ENCODE results near the gene PPTC7. TPM values are rescaled to one million over a fixed set of nuclear protein-coding genes. Genes with fewer than 3 reads are reported as not detected.

The PPTC7 gene
- total and polyA plus RNA-seq, 2 of the 8 experiments (the other 6 are each of a cell fraction or from before 2014, with no cell fraction given): 8.1 to 15.9 TPM

GRCh38 chr12:110498984-110499706 lies 84.0 kb downstream of the PPTC7 start:
- Histone ChIP-seq H3K23ac (ENCODE audit: insufficient read length) (no peak overlapping the region), H3K9me3 (ENCODE audit: insufficient read depth in 2 of 2, low read depth in 1 of 2, low read length in 1 of 2) (peaks cover 4 to 5% of the 10 kb centered on the region in 2 experiments; a peak in 2 of 4 replicates), H2BK15ac (ENCODE audit: low read length) (no peak overlapping the region), H4K91ac (replicated peaks; ENCODE audit: insufficient read length, low read length) (no peak overlapping the region), H2AK5ac (ENCODE audit: low read depth, low read length) (no peak overlapping the region), H3K56ac (replicated peaks; ENCODE audit: insufficient read length, low read depth, low read length) (no peak overlapping the region), H4K20me1 (replicated peaks in 1 of 2; ENCODE audit: control insufficient read depth in 1 of 2, insufficient read depth in 2 of 2, low read length in 2 of 2) (no peaks in the 10 kb centered on the region), H2BK120ac (replicated peaks; ENCODE audit: low read depth, low read length) (no peak overlapping the region), H3K18ac (ENCODE audit: extremely low read depth, low read length) (no peak overlapping the region), H3K4me2 (ENCODE audit: insufficient read depth in 1 of 2, low read depth in 2 of 2, low read length in 2 of 2) (no peak overlapping the region), H2AFZ (ENCODE audit: low read length) (no peak overlapping the region), H2BK20ac (ENCODE audit: low read length) (no peak overlapping the region), H3K4me1 (replicated peaks in 1 of 4; ENCODE audit: control insufficient read depth in 3 of 4, insufficient read depth in 4 of 4, low read length in 3 of 4) (no peaks in the 10 kb centered on the region), H3K79me2 (ENCODE audit: control insufficient read depth in 1 of 2, insufficient read depth in 2 of 2, low read length in 2 of 2) (peaks cover 0 to 19% of the 10 kb centered on the region in 2 experiments; a peak in 2 of 4 replicates), H3K14ac (ENCODE audit: insufficient read length) (no peak overlapping the region), H3K27ac (ENCODE audit: low read depth, low read length) (no peak overlapping the region), H3K79me1 (ENCODE audit: low read depth, low read length) (no peaks in the 10 kb centered on the region), H3K4ac (replicated peaks; ENCODE audit: insufficient read length, low read depth, low read length) (no peak overlapping the region), H2BK12ac (ENCODE audit: low read depth, low read length) (no peak overlapping the region), H3K4me3 (ENCODE audit: extremely low read depth in 1 of 4, insufficient read depth in 2 of 4, low read depth in 3 of 4, low read length in 4 of 4) (no peak overlapping the region), H4K8ac (ENCODE audit: extremely low read depth, insufficient read depth, low read length) (no peak overlapping the region), H3K36me3 (ENCODE audit: control insufficient read depth in 2 of 4, insufficient read depth in 4 of 4, low read length in 3 of 4) (peaks cover 0 to 17% (median 8%) of the 10 kb centered on the region in 4 experiments; a peak in 3 of 8 replicates), H3K9ac (replicated peaks in 1 of 4; ENCODE audit: extremely low read depth in 1 of 4, low read depth in 3 of 4, low read length in 3 of 4) (peak overlapping the region in 1 of 4 experiments; percentile 33; a peak in 1 of 7 replicates), H3K27me3 (replicated peaks in 1 of 4; ENCODE audit: control insufficient read depth in 3 of 4, extremely low read depth in 1 of 4, insufficient read depth in 3 of 4, low read length in 3 of 4) (peaks cover 3 to 12% (median 11%) of the 10 kb centered on the region in 4 experiments), H2BK5ac (ENCODE audit: low read depth, low read length) (no peak overlapping the region), H4K5ac (ENCODE audit: insufficient read length, low read depth, low read length) (no peak overlapping the region), H3K23me2 (ENCODE audit: low read depth, low read length) (peaks cover 4% of the 10 kb centered on the region; the same call in 1 of the 2 replicates)
- POLR2A ChIA-PET (ENCODE audit: partially characterized antibody): interaction anchor here (2.9 kb wide), 1 partner anchor 30 kb away, joined by 29 read pairs; the partner anchor contains the start of genes FAM216A and GPN3
- no peak for FAIRE-seq
- CTCF ChIA-PET (ENCODE audit: partially characterized antibody): interaction anchor here (2.0 kb wide), 1 partner anchor 103 kb away, joined by 8 read pairs; no protein-coding TSS in a partner anchor
- WGBS, 2 experiments (ENCODE audit: extremely low coverage in 1 of 2, insufficient coverage in 1 of 2, insufficient read length in 1 of 2, insufficient replicate concordance in 2 of 2, low coverage in 1 of 2, low lambda C conversion rate in 2 of 2, missing lambda C conversion rate in 1 of 2): 84% methylated on average over 4 of the region's 4 CpGs; no CpG with 5 or more reads in 1 of the 2 experiments
- DNase-seq (ENCODE audit: low read depth in 1 of 2, low spot score in 2 of 2): no peak
- TF ChIP-seq HDAC6 (IDR thresholded peaks at IDR 0.05; ENCODE audit: low read depth, low read length) (no peak), RAD21 (IDR thresholded peaks at IDR 0.05 in 1 of 2, conservative IDR thresholded peaks at IDR 0.05 in 1 of 2; ENCODE audit: low read depth in 2 of 2, low read length in 2 of 2) (no peak), RFX5 (IDR thresholded peaks at IDR 0.05; ENCODE audit: borderline replicate concordance, low read depth, low read length) (no peak), SRF (IDR thresholded peaks at IDR 0.05; ENCODE audit: low read depth, low read length) (no peak), MAX (IDR thresholded peaks at IDR 0.05) (no peak), TCF12 (IDR thresholded peaks at IDR 0.05; ENCODE audit: low read depth, low read length) (no peak), CHD1 (IDR thresholded peaks at IDR 0.05; ENCODE audit: low read depth, low read length) (no peak), POLR2A (IDR thresholded peaks at IDR 0.05; ENCODE audit: control extremely low read depth in 1 of 2, low read depth in 2 of 2, low read length in 2 of 2) (no peak), ATF2 (IDR thresholded peaks at IDR 0.05; ENCODE audit: low read length) (no peak)
